ENCODE data around the gene ZNF484. TPM values are rescaled to one million over a fixed set of nuclear protein-coding genes. Genes with fewer than 3 reads are reported as not detected.

The ZNF484 gene
- 2.7 TPM for polyA plus RNA-seq (2013, experiment 1 of 2)
- 2.3 TPM for polyA plus RNA-seq (2013, experiment 2 of 2)

GRCh38 chr9:92877531-92878430 lies at the start of gene ZNF484:
Gene ZNF484, minus strand, starts transcription at chr9:92878038. Its CDS starts 3,009 bp downstream, at chr9:92875029.
- Histone ChIP-seq H3K79me1 (replicated peaks; ENCODE audit: low read length, poor library complexity, severe bottlenecking) (peaks cover 4% of the 10 kb centered on the region), H3K4me1 (ENCODE audit: control insufficient read depth, insufficient read depth, low read depth, low read length) (peaks cover 3% of the 10 kb centered on the region), H3K27ac (ENCODE audit: low read length, poor library complexity, severe bottlenecking) (no peak within 1 kb of the TSS), H3K14ac (ENCODE audit: low read length in 2 of 2) (peak within 1 kb of the TSS in 1 of 2 experiments; percentile 30), H3K4me2 (ENCODE audit: low read length, poor library complexity, severe bottlenecking) (peak within 1 kb of the TSS; percentile 38), H3K4ac (ENCODE audit: low read depth in 1 of 2, low read length in 2 of 2) (no peak within 1 kb of the TSS), H3K4me3 (ENCODE audit: insufficient read depth in 1 of 2, low read depth in 1 of 2, low read length in 2 of 2) (peak within 1 kb of the TSS; percentile 66 to 97), H4K8ac (ENCODE audit: low read length) (peak within 1 kb of the TSS; percentile 62), H2BK12ac (ENCODE audit: low read length in 2 of 2) (no peak within 1 kb of the TSS), H4K91ac (ENCODE audit: low read length) (peak within 1 kb of the TSS; percentile 34), H2BK15ac (ENCODE audit: low read depth, poor library complexity, severe bottlenecking) (no peak within 1 kb of the TSS), H2AFZ (ENCODE audit: low read depth, low read length) (peak within 1 kb of the TSS; percentile 96), H3K36me3 (ENCODE audit: control insufficient read depth in 1 of 2, insufficient read depth in 2 of 2, low read depth in 1 of 2, low read length in 2 of 2) (no peaks in the 10 kb centered on the region), H3K23ac (ENCODE audit: low read length in 2 of 2) (no peak within 1 kb of the TSS), H2AK5ac (ENCODE audit: low read length, severe bottlenecking) (no peak within 1 kb of the TSS), H3K27me3 (ENCODE audit: control insufficient read depth in 1 of 2, insufficient read depth in 1 of 2, low read length in 2 of 2) (no peaks in the 10 kb centered on the region), H2BK5ac (ENCODE audit: low read depth, low read length, poor library complexity, severe bottlenecking) (no peak within 1 kb of the TSS), H3K18ac (ENCODE audit: low read depth in 1 of 2, low read length in 2 of 2) (peak within 1 kb of the TSS; percentile 31 to 83), H3K9me3 (ENCODE audit: control insufficient read depth, low read length) (no peaks in the 10 kb centered on the region), H2BK120ac (ENCODE audit: low read depth, low read length) (no peak within 1 kb of the TSS), H3K9ac (ENCODE audit: low read length) (peak within 1 kb of the TSS; percentile 96)
- 19% methylated on average over 26 of the region's 28 CpGs for WGBS
- peak; percentile 98 for DNase-seq

DNA sequence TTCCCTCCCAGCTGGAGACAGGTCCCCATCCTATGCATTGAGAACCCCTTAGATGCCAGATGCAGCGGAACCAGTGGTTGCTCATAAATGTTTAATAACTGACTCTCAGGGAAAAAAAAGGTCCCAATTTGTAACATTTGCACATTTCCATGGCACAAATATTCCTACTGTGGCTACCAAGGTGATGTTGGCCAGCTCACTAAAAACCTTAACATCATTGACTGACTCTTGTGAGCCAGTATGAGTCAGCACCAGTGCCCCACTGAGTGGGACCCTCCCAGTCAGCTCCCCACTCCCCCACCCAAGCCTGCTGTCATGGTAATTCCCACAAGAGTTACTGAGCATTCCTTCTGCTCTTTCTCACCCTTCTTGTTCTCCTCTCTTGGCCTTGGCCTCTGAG lies 42.6 kb upstream of the ZNF484 start:
- Histone ChIP-seq H3K36me3 (ENCODE audit: control insufficient read depth in 1 of 2, insufficient read depth in 2 of 2, low read depth in 1 of 2, low read length in 2 of 2) (no peaks in the 10 kb centered on the region), H3K27me3 (ENCODE audit: control insufficient read depth in 1 of 2, insufficient read depth in 1 of 2, low read length in 2 of 2) (peaks cover 12 to 13% of the 10 kb centered on the region in 2 experiments), H3K18ac (ENCODE audit: low read depth in 1 of 2, low read length in 2 of 2) (no peak overlapping the region), H3K4ac (ENCODE audit: low read depth in 1 of 2, low read length in 2 of 2) (no peak overlapping the region), H3K79me1 (replicated peaks; ENCODE audit: low read length, poor library complexity, severe bottlenecking) (no peaks in the 10 kb centered on the region), H3K9me3 (ENCODE audit: control insufficient read depth, low read length) (no peaks in the 10 kb centered on the region), H3K14ac (ENCODE audit: low read length in 2 of 2) (no peak overlapping the region), H3K23ac (ENCODE audit: low read length in 2 of 2) (no peak overlapping the region), H4K8ac (ENCODE audit: low read length) (no peak overlapping the region), H3K27ac (ENCODE audit: low read length, poor library complexity, severe bottlenecking) (no peak overlapping the region), H2BK120ac (ENCODE audit: low read depth, low read length) (no peak overlapping the region), H2BK5ac (ENCODE audit: low read depth, low read length, poor library complexity, severe bottlenecking) (no peak overlapping the region), H3K4me3 (ENCODE audit: insufficient read depth in 1 of 2, low read depth in 1 of 2, low read length in 2 of 2) (no peak overlapping the region), H3K9ac (ENCODE audit: low read length) (no peak overlapping the region), H3K4me1 (ENCODE audit: control insufficient read depth, insufficient read depth, low read depth, low read length) (no peaks in the 10 kb centered on the region), H4K91ac (ENCODE audit: low read length) (no peak overlapping the region), H2BK15ac (ENCODE audit: low read depth, poor library complexity, severe bottlenecking) (no peak overlapping the region), H2AK5ac (ENCODE audit: low read length, severe bottlenecking) (no peak overlapping the region), H2BK12ac (ENCODE audit: low read length in 2 of 2) (no peak overlapping the region), H3K4me2 (ENCODE audit: low read length, poor library complexity, severe bottlenecking) (no peak overlapping the region), H2AFZ (ENCODE audit: low read depth, low read length) (no peak overlapping the region)
- 94% methylated on average over 1 of the region's 1 CpG for WGBS
- DNase-seq = no peak

DNA sequence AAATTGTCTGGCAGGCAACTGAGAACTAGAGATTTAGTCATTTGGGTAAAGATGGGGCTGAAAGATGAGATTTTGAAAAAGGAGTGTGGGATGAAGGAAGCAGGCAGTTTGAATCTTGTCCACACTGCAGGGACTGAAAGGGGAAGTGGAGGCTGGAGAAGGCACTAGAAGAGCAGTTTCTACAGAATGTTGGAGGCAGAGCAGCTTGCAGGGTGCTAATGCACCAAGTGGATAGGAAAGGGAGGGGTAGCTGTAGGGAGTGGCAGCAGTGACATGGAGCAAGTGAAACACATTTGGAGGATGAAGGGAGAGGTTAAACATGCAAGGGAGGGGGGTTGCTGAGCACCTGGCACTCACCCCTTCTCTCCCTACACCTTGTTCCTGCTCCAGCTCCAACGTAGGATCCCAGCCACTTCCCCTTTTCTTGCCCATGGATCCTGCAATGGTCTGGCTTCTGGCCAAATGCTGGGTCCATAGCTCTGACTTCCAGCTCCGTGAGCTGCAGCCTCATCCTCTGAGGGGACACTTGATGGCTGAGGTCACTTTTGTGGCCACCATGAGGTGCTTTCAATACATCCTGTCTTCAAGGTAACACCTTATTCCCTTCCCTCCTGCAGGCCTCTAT lies 39.5 kb upstream of the ZNF484 start:
- Histone ChIP-seq H3K27ac (ENCODE audit: low read length, poor library complexity, severe bottlenecking) (no peak overlapping the region), H2BK5ac (ENCODE audit: low read depth, low read length, poor library complexity, severe bottlenecking) (no peak overlapping the region), H3K4ac (ENCODE audit: low read depth in 1 of 2, low read length in 2 of 2) (no peak overlapping the region), H3K9ac (ENCODE audit: low read length) (no peak overlapping the region), H3K23ac (ENCODE audit: low read length in 2 of 2) (no peak overlapping the region), H3K27me3 (ENCODE audit: control insufficient read depth in 1 of 2, insufficient read depth in 1 of 2, low read length in 2 of 2) (peaks cover 17 to 29% of the 10 kb centered on the region in 2 experiments), H2AFZ (ENCODE audit: low read depth, low read length) (no peak overlapping the region), H3K79me1 (replicated peaks; ENCODE audit: low read length, poor library complexity, severe bottlenecking) (no peaks in the 10 kb centered on the region), H3K9me3 (ENCODE audit: control insufficient read depth, low read length) (no peaks in the 10 kb centered on the region), H3K14ac (ENCODE audit: low read length in 2 of 2) (no peak overlapping the region), H3K36me3 (ENCODE audit: control insufficient read depth in 1 of 2, insufficient read depth in 2 of 2, low read depth in 1 of 2, low read length in 2 of 2) (no peaks in the 10 kb centered on the region), H2BK15ac (ENCODE audit: low read depth, poor library complexity, severe bottlenecking) (no peak overlapping the region), H2BK120ac (ENCODE audit: low read depth, low read length) (no peak overlapping the region), H3K4me2 (ENCODE audit: low read length, poor library complexity, severe bottlenecking) (no peak overlapping the region), H2BK12ac (ENCODE audit: low read length in 2 of 2) (no peak overlapping the region), H3K4me1 (ENCODE audit: control insufficient read depth, insufficient read depth, low read depth, low read length) (no peaks in the 10 kb centered on the region), H3K18ac (ENCODE audit: low read depth in 1 of 2, low read length in 2 of 2) (no peak overlapping the region), H4K8ac (ENCODE audit: low read length) (no peak overlapping the region), H2AK5ac (ENCODE audit: low read length, severe bottlenecking) (no peak overlapping the region), H4K91ac (ENCODE audit: low read length) (no peak overlapping the region), H3K4me3 (ENCODE audit: insufficient read depth in 1 of 2, low read depth in 1 of 2, low read length in 2 of 2) (no peak overlapping the region)
- 61% methylated on average over 2 of the region's 2 CpGs for WGBS
- DNase-seq = no peak
